HG03095 (cell line): ENCODE results near the gene PLK3.
"Not testable (repeated sequence)": the region's sequence is repeated elsewhere in the genome, so short reads cannot be mapped to it uniquely, and the experiment has no call there.

Experiments
- ATAC-seq: cut with Tn5 transposase; IDR thresholded peaks from one replicate; pipeline ENCODE4 v1.9.1; 2021; ENCODE audit warnings: moderate library complexity; ENCODE audit not compliant: unreplicated experiment

Gene PLK3

DNA sequence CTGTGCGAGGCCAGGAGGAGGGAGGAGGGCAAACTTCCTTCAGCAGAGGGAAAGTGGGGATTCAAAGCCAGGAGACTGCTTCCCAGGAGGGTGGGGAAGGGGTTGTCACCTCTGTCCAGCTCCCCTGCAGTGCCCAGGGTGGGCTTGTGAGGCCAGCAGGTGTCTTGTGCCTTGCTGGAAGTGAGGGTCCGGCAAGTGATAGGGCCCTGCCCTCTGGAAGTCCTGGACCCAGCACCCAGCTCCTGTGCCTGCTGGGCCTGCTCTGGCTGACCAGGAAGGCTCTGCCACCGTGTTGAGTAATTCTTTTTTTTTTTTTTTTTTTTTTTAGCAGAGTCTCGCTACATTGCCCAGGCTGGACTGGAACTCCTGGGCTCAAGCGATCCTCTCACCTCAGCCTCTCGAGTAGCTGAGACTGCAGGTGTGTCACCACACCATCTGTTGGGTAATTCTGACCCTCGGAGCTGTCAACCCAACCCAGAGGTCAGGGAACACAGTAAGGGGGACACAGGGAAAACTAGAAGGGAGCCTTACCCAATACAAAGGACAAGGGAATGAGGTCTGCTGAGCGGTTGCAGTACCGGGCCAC lies 13.2 kb upstream of the PLK3 start:
- ATAC-seq, result no peak

DNA sequence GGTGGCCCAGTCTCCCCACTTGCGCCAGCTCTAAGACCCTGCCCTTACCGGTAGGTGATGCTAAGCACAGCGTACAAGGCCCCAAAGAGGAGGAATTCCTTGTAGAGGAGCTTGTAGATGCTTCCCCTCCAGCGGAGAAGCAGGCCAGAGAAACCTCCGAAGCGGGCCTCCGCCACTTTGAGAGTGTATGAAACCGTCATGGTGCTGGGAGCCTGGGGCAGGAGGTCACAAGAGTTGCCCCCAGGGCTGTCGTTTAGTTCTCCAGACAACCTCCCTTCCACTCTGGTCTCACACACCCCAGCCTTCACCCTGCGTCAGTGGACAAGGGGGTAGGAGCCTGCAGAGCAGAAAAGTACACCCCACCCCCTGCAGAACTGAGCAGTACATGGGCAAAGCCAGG lies 12.7 kb upstream of the PLK3 start:
- ATAC-seq, result no peak

DNA sequence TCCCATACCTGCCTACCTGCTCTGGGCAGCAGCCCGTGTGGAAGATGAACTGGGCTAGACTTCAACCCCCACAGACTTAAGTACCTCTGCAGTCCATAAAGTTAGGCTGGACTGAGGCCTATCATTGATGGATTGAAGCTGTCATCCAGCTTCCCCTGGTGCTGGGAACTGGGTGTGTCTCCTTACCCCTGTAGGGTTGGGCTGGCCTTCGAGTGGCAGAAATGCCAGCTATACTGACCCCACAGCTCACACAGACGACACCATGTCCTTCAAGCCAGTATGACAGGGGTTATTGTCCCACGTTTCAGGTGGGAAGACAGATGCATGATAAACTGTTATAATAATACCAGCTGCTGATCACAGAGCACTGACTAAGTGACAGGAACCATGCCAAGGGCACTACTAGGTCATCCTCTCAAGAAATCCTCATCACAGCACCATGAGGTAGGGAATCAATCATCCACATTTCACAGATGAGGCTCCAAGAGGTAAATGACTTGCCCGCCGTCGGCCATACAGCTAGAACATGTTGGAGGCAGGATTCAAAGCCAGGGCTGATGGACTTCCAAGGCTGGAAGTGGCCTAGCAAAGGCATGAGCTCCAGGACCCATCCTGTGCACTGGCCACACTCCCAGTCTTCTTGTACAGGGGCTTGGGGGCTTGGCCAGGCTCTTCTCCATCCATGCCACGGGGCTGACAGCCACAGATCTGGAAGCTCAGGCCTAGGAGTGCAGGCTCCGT lies 11.9 kb upstream of the PLK3 start, which contains the start of gene BEST4:
Gene BEST4 (minus strand): TSS at position 51 of the 741 bp plus-strand sequence. CDS start 465 bp downstream, outside the sequence.
- ATAC-seq, result no peak

DNA sequence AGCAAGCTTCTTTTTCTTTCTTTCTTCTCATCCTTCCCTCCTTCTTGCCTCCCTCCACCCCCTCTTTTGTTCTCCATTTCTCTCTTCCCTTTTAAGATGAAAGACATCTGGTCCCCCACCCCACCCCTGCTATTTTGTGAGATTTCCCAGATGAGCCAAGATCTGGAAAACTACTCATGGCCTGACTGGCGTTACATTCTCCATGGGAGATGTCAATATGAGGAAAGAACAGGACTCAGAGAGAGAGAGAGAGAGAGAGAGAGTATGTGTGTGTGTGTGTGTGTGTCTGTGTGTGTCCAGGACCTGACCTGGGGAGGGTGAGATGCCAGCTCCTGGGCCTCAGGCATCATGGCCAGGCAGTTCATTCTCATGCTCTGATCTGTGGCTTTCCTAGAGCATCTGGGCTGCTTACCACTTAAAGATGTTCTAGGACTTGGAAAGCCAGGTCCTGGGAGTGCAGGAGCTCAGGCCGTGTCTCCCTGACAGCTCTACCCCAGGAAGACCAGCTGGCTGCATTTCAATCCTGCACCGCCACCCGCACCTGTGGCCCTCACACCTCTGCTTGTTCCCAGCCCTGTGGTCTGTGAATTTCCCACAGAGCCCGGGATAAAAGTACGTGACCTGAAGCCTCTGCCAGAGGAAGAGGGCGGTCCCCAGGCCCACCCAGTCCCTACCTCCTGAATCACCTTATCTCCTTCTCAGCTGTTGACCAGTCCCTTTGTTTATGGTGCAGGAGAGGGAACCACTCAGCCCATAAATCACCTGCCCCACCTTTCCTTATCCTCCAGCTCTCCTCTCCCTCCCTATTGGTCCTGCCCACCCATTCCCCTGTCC lies 9.0 kb upstream of the PLK3 start:
- ATAC-seq, result no peak

DNA sequence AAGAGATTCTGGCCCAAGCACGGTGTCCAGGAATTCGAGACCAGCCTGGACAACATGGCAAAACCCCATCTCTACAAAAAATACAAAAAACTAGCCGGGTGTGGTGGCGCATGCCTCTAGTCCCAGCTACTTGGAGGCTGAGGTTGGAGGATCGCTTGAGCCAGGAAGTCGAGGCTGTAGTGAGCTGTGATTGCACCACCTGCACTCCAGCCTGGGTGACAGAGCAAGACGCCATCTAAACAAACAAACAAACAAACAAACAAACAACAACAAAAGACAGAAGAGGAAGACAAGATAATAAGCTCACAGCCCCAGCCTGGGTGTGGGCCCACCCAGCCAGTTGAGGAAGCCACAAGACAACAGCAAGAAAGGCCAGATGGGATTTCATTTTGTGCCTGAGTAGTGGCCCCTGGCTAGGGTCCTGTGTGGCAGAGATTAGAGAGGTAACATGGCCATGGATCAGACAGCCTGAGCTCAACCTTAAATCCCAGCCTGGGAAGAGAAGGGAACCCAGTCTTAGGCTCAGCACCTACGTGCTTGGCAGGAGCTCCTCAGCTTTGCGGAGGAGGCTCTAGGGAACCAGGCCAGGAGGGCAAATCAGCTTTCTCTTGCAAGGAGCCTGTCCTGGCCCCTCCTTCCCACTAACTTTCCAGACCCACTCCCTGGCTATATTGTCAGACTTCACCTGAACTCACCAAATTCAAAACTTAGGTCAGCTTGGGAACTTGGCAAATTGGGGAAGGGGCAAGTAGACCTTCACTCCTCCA lies 7.3 kb upstream of the PLK3 start:
- ATAC-seq, result no peak

DNA sequence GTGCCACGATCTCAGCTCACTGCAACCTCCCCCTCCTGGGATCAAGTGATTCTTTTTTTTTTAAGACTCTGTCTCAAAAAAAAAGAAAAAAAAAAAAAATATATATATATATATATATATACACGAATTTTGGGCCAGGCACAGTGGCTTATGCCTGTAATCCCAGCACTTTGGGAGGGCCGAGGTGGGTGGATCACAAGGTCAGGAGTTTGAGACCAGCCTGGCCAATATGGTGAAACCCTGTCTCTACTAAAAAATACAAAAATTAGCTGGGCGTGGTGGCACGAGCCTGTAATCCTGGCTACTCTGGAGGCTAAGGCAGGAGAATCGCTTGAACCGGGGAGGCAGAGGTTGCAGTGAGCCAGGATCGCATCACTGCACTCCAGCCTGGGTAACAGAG lies 2.3 kb upstream of the PLK3 start:
- ATAC-seq, result not testable (repeated sequence)

- ATAC-seq, result no peak
Observed at GRCh38 chr1:44798481-44799365, 1.5 kb upstream of the PLK3 start.

GRCh38 chr1:44801491-44802305 lies 1.5 kb downstream of the PLK3 start:
- no peak for ATAC-seq

- no peak for ATAC-seq
Observed at GRCh38 chr1:44802306-44803061, 2.3 kb downstream of the PLK3 start.

- no peak for ATAC-seq
Observed at GRCh38 chr1:44803062-44803311, 2.8 kb downstream of the PLK3 start.

DNA sequence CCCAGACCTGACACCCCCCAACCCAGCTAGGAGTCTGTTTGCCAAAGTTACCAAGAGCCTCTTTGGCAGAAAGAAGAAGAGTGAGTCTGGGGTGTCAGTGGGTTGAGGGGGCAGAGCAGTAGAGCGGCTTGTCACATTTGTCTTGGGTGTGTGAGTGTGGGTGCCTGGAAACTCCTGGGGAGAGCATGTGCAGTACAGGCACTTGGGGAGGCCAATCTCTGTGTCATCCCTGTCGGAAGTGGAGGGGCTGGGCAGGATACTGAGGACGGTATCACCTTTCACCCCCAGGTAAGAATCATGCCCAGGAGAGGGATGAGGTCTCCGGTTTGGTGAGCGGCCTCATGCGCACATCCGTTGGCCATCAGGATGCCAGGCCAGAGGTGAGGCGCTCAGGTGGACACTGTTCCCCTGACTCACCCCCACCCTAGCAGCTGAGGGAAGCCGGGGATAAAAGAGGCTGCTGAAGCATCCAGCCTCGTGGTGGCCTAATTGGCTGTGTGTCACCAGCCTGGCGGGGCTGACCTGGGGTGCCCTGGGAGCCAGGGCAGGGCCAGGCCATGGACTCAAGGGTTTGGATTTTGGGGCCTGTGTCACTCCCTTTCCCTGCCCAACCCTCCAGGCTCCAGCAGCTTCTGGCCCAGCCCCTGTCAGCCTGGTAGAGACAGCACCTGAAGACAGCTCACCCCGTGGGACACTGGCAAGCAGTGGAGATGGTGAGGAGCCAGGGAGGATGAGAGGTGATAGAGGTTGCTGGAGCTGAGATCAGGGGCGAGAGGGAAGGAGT lies 3.3 kb downstream of the PLK3 start:
- no peak for ATAC-seq

DNA sequence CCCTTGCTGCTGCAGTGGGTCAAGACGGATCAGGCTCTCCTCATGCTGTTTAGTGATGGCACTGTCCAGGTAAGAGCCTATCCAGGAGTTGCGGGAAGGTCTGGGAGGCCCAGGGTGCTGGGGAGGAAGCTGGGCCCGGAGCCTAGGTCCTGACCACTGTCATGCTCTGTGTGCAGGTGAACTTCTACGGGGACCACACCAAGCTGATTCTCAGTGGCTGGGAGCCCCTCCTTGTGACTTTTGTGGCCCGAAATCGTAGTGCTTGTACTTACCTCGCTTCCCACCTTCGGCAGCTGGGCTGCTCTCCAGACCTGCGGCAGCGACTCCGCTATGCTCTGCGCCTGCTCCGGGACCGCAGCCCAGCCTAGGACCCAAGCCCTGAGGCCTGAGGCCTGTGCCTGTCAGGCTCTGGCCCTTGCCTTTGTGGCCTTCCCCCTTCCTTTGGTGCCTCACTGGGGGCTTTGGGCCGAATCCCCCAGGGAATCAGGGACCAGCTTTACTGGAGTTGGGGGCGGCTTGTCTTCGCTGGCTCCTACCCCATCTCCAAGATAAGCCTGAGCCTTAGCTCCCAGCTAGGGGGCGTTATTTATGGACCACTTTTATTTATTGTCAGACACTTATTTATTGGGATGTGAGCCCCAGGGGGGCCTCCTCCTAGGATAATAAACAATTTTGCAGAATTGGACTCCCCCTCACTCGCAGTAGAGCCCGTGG lies 5.3 kb downstream of the PLK3 start:
- no peak for ATAC-seq

DNA sequence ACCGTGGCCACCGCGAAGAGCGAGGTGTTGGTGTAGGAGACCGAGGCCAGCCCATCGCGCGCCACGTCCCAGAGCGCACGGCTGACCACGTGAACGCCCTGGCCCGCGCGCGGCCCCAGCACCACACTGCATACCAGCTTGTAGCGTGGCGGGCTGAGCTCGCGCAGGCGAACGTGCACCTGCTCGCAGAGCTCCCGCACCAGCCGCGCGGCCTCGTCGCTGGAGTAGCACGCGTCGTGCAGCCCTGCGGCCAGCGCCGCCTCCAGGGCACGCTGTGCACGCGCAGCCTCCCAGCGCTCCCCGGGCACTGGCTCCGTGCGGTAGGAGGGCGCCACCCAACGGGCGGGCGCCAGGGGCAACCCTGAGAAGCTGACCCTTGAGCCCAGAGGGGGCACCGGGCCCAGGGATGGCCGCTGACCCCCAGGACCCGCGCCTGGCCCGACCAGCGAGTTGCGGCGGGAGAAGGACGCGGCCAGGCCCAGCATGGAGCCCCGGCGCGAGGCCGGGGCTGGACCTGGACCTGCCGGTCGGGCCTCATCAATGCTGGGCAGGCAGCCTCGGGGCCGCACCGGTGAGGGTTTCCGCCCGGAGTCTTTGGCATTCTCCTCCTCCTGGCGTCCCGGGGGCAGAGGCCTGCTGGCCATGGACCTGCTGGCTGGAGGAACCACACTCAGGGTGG lies 6.0 kb downstream of the PLK3 start:
- ATAC-seq, result no peak

DNA sequence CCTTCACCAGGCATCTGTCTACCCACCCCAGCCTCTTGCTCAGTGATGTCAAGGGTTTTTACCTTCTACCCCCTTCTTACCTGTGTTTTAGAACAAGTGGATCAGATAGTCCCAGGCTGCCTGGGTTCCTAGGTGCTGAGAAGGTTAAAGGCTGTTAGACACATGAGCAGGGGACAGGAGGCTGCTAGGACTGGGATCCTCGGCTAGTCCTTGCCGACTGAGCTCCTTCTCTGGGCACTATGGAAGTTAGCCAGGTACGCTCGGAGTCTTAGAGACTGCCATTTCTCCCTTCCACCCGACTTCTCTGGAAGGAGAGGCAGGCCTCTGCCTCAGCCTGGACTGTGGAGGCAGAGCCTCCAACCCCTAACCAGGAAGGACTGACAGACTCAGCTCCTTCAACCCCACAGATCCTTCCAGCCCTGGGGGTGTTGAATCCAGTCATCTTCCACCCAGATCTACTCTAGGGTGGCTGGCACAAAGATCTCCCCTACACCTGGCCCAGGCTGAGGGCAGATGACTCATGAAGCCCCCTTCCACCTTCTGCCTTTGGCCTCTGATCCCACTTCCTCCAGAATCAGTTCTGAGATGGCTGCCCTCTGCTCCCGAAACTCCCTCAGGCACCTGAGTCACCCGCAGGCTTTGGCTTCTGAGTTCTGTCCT lies 6.7 kb downstream of the PLK3 start, which contains the start of gene DYNLT4:
Gene DYNLT4 (minus strand): TSS at position 648 of the 660 bp plus-strand sequence. CDS start 683 bp downstream, outside the sequence.
- no peak for ATAC-seq

DNA sequence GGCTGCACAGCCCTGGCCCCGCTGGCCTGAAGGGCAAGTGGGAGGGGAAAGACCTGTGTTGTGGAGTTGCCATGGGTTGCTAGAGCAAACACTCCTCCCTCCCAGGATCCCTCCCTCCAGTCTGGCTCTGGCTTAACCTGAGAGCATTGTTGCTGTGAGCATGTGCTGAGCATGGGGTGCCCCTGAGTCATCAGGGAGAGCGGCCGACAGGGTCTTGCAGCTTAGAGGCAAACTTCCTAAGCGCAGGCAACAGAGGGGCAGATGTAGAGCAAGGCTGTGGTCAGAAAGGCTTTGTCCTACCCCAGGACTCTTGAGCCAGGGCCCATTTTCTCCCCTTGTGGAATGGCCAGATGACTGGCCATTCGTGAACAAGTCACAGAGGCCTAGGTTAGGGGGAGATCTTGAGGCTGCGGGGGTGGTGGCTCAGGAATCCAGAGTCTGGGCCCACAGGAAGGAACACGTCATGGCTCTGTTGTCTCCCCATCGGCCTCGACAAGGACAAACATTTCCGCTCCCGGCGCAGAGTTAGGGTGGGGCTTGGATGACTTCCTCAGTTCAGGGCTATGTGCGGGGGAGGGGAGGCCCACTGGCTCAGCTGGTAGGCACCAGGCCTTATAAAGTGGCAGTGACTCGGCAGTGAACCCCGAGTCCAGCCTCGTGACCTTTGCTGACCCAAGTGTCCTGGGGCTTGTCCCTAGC lies 7.3 kb downstream of the PLK3 start:
- no peak for ATAC-seq
